Osteoblast (primary cell): Measurements from ENCODE around the gene OR1K1. TPM values are rescaled to one million over a fixed set of nuclear protein-coding genes. Genes with fewer than 3 reads are reported as not detected.
A peak's percentile ranks its signal among the peaks of the same experiment; 100 is the strongest.
"Not testable (repeated sequence)": the region's sequence is repeated elsewhere in the genome, so short reads cannot be mapped to it uniquely, and the experiment has no call there.

ENCODE experiments used
- DNase-seq: peaks from one replicate; pipeline ENCODE4 v3.0.0; 2011; ENCODE audit warnings: low spot score, mixed read lengths; ENCODE audit not compliant: insufficient read length; ENCODE audit errors: missing footprints
- H2AFZ ChIP-seq: 2 replicates; pipeline ENCODE4 v1.6.0; 2011; ENCODE audit warnings: mild to moderate bottlenecking, low read length
- H3K27ac ChIP-seq: 2 replicates; pipeline ENCODE4 v1.5.1; 2011; ENCODE audit warnings: mild to moderate bottlenecking, low read depth, low read length, moderate library complexity
- H3K27me3 ChIP-seq: 2 replicates; pipeline ENCODE4 v1.6.0; 2012; ENCODE audit warnings: mild to moderate bottlenecking, control low read depth, inconsistent platforms, low read length, moderate library complexity; ENCODE audit not compliant: insufficient read depth
- H3K36me3 ChIP-seq: 2 replicates; pipeline ENCODE4 v1.5.1; 2011; ENCODE audit warnings: mild to moderate bottlenecking, low read length, control low read depth, moderate library complexity; ENCODE audit not compliant: insufficient read depth
- H3K4me1 ChIP-seq: 2 replicates; pipeline ENCODE4 v1.5.1; 2011; ENCODE audit warnings: mild to moderate bottlenecking, low read length, control low read depth, moderate library complexity; ENCODE audit not compliant: insufficient read depth
- H3K4me2 ChIP-seq: 2 replicates; pipeline ENCODE4 v1.6.0; 2011; ENCODE audit warnings: mild to moderate bottlenecking, low read length; ENCODE audit not compliant: insufficient read depth
- H3K4me3 ChIP-seq: fragments of 200-600 bp; sonication (generic); 3 replicates; pipeline ENCODE4 v1.5.1; 2012; ENCODE audit warnings: mild to moderate bottlenecking, low read length, inconsistent platforms; ENCODE audit not compliant: insufficient read depth
- H3K79me2 ChIP-seq: 2 replicates; pipeline ENCODE4 v1.6.0; 2012; ENCODE audit warnings: mild to moderate bottlenecking, low read length, control low read depth, inconsistent platforms; ENCODE audit not compliant: insufficient read depth
- H3K9me3 ChIP-seq: 2 replicates; pipeline ENCODE4 v1.5.1; 2011; ENCODE audit warnings: low read depth, low read length, control low read depth
- H4K20me1 ChIP-seq: 2 replicates; pipeline ENCODE4 v1.6.0; 2012; ENCODE audit warnings: mild to moderate bottlenecking, low read length, control low read depth; ENCODE audit not compliant: insufficient read depth
- total RNA-seq: library from RNA; depleted of rRNA; stranded (reverse); fragments of >200 nt; gene quantifications from 2 replicates; pipeline ENCODE4 v1.2.3, GENCODE V29; 2012
- TF ChIP-seq, protein P1 (sequence below): IDR thresholded peaks from 2 replicates; pipeline ENCODE4 v1.5.1; 2011; ENCODE audit warnings: mild to moderate bottlenecking, low read depth, low read length, moderate library complexity; ENCODE audit errors: extremely low read depth

OR1K1 gene
- total RNA-seq, 1 donor = not detected

DNA sequence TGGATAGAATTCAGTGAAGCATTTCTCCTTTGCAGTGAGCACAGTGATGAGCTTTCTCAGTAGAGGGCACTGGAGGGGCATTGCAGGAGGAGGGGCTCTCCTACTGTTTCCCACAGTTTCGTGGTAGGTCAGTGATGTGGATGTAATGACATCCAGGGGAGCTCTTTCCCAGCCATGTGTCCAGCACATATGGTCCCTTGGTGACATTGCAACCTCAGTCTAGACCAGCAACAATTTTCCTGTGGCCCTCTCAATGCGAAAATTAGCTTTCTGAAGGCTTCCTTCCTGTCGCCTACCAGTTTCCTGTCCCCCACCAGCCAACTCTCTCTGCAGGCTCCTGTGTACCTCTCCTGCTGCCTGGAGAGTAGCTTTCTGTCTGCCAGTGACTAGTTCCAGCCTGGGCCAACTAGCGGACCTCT is 35.4 kb downstream of the OR1K1 start:
- H3K27me3 ChIP-seq = no peaks in the 10 kb centered on the region
- H3K36me3 ChIP-seq = no peaks in the 10 kb centered on the region
- H3K4me3 ChIP-seq = no peak overlapping the region
- no peaks in the 10 kb centered on the region for H3K4me1 ChIP-seq
- no peak overlapping the region for H3K27ac ChIP-seq
- no peaks in the 10 kb centered on the region for H3K79me2 ChIP-seq
- no peak for DNase-seq
- TF ChIP-seq, protein P1, sequence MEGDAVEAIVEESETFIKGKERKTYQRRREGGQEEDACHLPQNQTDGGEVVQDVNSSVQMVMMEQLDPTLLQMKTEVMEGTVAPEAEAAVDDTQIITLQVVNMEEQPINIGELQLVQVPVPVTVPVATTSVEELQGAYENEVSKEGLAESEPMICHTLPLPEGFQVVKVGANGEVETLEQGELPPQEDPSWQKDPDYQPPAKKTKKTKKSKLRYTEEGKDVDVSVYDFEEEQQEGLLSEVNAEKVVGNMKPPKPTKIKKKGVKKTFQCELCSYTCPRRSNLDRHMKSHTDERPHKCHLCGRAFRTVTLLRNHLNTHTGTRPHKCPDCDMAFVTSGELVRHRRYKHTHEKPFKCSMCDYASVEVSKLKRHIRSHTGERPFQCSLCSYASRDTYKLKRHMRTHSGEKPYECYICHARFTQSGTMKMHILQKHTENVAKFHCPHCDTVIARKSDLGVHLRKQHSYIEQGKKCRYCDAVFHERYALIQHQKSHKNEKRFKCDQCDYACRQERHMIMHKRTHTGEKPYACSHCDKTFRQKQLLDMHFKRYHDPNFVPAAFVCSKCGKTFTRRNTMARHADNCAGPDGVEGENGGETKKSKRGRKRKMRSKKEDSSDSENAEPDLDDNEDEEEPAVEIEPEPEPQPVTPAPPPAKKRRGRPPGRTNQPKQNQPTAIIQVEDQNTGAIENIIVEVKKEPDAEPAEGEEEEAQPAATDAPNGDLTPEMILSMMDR = no peak
- no peak overlapping the region for H2AFZ ChIP-seq
- H4K20me1 ChIP-seq = no peaks in the 10 kb centered on the region
- H3K9me3 ChIP-seq = no peaks in the 10 kb centered on the region
- H3K4me2 ChIP-seq = no peak overlapping the region

GRCh38 chr9:122837266-122837850 is 37.4 kb downstream of the OR1K1 start:
- DNase-seq = no peak
- Histone ChIP-seq H3K79me2 (no peaks in the 10 kb centered on the region), H3K36me3 (no peaks in the 10 kb centered on the region), H3K27ac (no peak overlapping the region), H3K9me3 (no peaks in the 10 kb centered on the region), H2AFZ (no peak overlapping the region), H3K4me3 (no peak overlapping the region), H4K20me1 (no peaks in the 10 kb centered on the region), H3K4me1 (no peaks in the 10 kb centered on the region), H3K27me3 (no peaks in the 10 kb centered on the region), H3K4me2 (no peak overlapping the region)
- TF ChIP-seq, protein P1 = no peak

GRCh38 chr9:122838441-122838840 is 38.5 kb downstream of the OR1K1 start:
- not testable (repeated sequence) for H4K20me1 ChIP-seq, H3K36me3 ChIP-seq, H3K27me3 ChIP-seq, H2AFZ ChIP-seq, H3K79me2 ChIP-seq, H3K4me3 ChIP-seq, H3K4me2 ChIP-seq, DNase-seq, H3K9me3 ChIP-seq, H3K4me1 ChIP-seq, H3K27ac ChIP-seq
- TF ChIP-seq, protein P1 = peak; percentile 21

GRCh38 chr9:122841501-122841900 is 41.6 kb downstream of the OR1K1 start:
- no peak overlapping the region for H3K27ac ChIP-seq
- H3K79me2 ChIP-seq = no peaks in the 10 kb centered on the region
- no peaks in the 10 kb centered on the region for H3K9me3 ChIP-seq
- H3K4me2 ChIP-seq = no peak overlapping the region
- TF ChIP-seq, protein P1 = no peak
- H4K20me1 ChIP-seq = no peaks in the 10 kb centered on the region
- no peak overlapping the region for H2AFZ ChIP-seq
- H3K36me3 ChIP-seq = peaks cover 5% of the 10 kb centered on the region
- H3K27me3 ChIP-seq = no peaks in the 10 kb centered on the region
- no peak for DNase-seq
- H3K4me1 ChIP-seq = no peaks in the 10 kb centered on the region
- no peak overlapping the region for H3K4me3 ChIP-seq
